Spleen (tissue), 11 donors: Measurements from ENCODE around the gene PDHA2. TPM values are rescaled to one million over a fixed set of nuclear protein-coding genes. Genes with fewer than 3 reads are reported as not detected.

ENCODE experiments used
- DNase-seq: peaks from one replicate; pipeline ENCODE4 v3.0.0-alpha.2; 2020
- H3K27ac ChIP-seq, 8 donors: fragments of 200-600 bp; sonication (generic) in 7 of 8; 1 replicate in 4 of 8; 2 replicates in 4 of 8; pipeline versions ENCODE4 v1.5.0 to v1.8.0; 2016 to 2021; ENCODE audit warnings: inconsistent platforms in 4 of 8, mild to moderate bottlenecking in 4 of 8, moderate library complexity in 1 of 8
- H3K27me3 ChIP-seq, 7 donors: fragments of 200-600 bp; sonication (generic) in 6 of 7; replicated peaks in 1 of 7; 1 replicate in 4 of 7; 2 replicates in 3 of 7; pipeline versions ENCODE4 v1.5.0 to v1.8.0; 2016 to 2021; ENCODE audit warnings: inconsistent platforms in 3 of 7, mild to moderate bottlenecking in 1 of 7
- H3K36me3 ChIP-seq, 6 donors: fragments of 200-600 bp; sonication (generic) in 5 of 6; 1 replicate in 4 of 6; 2 replicates in 2 of 6; pipeline versions ENCODE4 v1.5.0 to v1.8.0; 2016 to 2021; ENCODE audit warnings: inconsistent platforms in 2 of 6
- H3K4me1 ChIP-seq, 6 donors: fragments of 200-600 bp; sonication (generic) in 5 of 6; 1 replicate in 3 of 6; 2 replicates in 3 of 6; pipeline versions ENCODE4 v1.5.0 to v1.8.0; 2016 to 2021; ENCODE audit warnings: inconsistent platforms in 3 of 6
- H3K4me3 ChIP-seq, 8 donors: fragments of 200-600 bp; sonication (generic) in 7 of 8; 1 replicate in 4 of 8; 2 replicates in 4 of 8; pipeline versions ENCODE4 v1.5.0 to v1.8.0; 2016 to 2021; ENCODE audit warnings: inconsistent platforms in 4 of 8, mild to moderate bottlenecking in 4 of 8, moderate library complexity in 2 of 8
- H3K9me3 ChIP-seq, 8 donors: fragments of 200-600 bp; sonication (generic) in 7 of 8; 1 replicate in 4 of 8; 2 replicates in 4 of 8; pipeline versions ENCODE4 v1.5.0 to v1.8.0; 2016 to 2021; ENCODE audit warnings: inconsistent platforms in 4 of 8
- POLR2A ChIP-seq, 3 donors: fragments of 450-650 bp; IDR thresholded peaks; one replicate each; pipeline ENCODE4 v1.5.1; 2017; ENCODE audit warnings: antibody characterized with exemption in 3 of 3, mild to moderate bottlenecking in 1 of 3
- POLR2AphosphoS5 ChIP-seq, 3 donors: sonication (generic); formaldehyde crosslinking; IDR thresholded peaks; one replicate each; pipeline ENCODE4 v1.5.1; 2017; ENCODE audit warnings: antibody characterized with exemption in 3 of 3
- WGBS, 5 donors: extraction: QIAGEN DNeasy Blood & Tissue Kit in 3 of 5; methylation state at CpG; one replicate each; pipeline versions ENCODE4 v1.1.5 to v1.1.7; 2013 to 2018; 5-methylcytosine and 5-hydroxymethylcytosine counted together
- intact Hi-C: fragments of 100-400 bp; cut with DNase I; formaldehyde crosslinking; loops from one replicate; pipeline ENCODE4 v1.15.0; 2023; ENCODE audit warnings: low total_unique reads
- polyA plus RNA-seq, 3 donors: library from polyadenylated mRNA; stranded (reverse); fragments of 200-250 nt; gene quantifications; one replicate each; pipeline ENCODE4 v1.2.1, GENCODE V29; 2013
- total RNA-seq, 7 donors: library from RNA; depleted of rRNA in 3 of 7; stranded (reverse); fragments of >200 nt in 3 of 7; fragmentation: NEBNext Ultra II Directional in 4 of 7; extraction: Animal tissue kit (Norgen Biotek cat#: 25700) in 4 of 7; gene quantifications; one replicate each; pipeline versions ENCODE4 v1.1.0 to v1.2.1, GENCODE V29; 2016 to 2021
- TF ChIP-seq, protein P1 (sequence below), 11 experiments: fragments of 200-600 bp in 7 of 11; fragments of 450-650 bp in 4 of 11; sonication (generic) in 4 of 11; IDR thresholded peaks in 8 of 11; conservative IDR thresholded peaks in 3 of 11; 1 replicate in 7 of 11; 2 replicates in 4 of 11; pipeline versions ENCODE4 v1.4.0 to v1.8.0; 2016 to 2021; ENCODE audit warnings: antibody characterized with exemption in 11 of 11, inconsistent platforms in 4 of 11, mild to moderate bottlenecking in 1 of 11
- donor health status: healthy with polysubstance abuse.
- donor health status: DM: no; HTN: no; CAD: no; lungs with moderate emphysema.
- donor health status: DM: no; HTN: no; CAD: no.
- donor health status: Bipolar disorder and iron deficiency.
- donor health status: healthy.
- donor health status: DM: no; HTN: no; CAD: no.
- donor health status: DM: yes; HTN: yes; CAD: no.

PDHA2 gene
- total and polyA plus RNA-seq, 10 donors: not detected

DNA sequence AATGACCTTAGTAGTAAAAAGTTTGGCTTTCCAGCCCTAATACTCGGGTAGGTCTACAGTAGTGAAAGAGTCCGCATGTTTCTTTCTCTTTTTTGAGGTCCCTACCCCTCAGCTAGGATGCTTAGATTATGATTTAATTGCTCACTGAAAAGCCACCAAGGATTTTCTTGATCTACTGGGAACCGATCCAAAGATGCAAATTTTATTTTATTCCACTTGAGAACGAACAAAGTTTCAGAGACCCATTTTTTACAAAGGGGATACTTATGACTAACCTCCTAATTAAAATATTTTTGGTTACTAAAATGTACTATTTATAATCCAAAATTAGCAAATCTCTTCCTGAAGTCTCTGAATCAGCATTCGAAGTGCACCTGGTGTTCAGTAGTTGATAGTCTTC lies 14.3 kb upstream of the PDHA2 start:
- Histone ChIP-seq H3K9me3 (no peaks in the 10 kb centered on the region), H3K4me1 (no peaks in the 10 kb centered on the region), H3K4me3 (no peak overlapping the region), H3K36me3 (no peaks in the 10 kb centered on the region), H3K27me3 (no peaks in the 10 kb centered on the region), H3K27ac (no peak overlapping the region)
- TF ChIP-seq, protein P1, sequence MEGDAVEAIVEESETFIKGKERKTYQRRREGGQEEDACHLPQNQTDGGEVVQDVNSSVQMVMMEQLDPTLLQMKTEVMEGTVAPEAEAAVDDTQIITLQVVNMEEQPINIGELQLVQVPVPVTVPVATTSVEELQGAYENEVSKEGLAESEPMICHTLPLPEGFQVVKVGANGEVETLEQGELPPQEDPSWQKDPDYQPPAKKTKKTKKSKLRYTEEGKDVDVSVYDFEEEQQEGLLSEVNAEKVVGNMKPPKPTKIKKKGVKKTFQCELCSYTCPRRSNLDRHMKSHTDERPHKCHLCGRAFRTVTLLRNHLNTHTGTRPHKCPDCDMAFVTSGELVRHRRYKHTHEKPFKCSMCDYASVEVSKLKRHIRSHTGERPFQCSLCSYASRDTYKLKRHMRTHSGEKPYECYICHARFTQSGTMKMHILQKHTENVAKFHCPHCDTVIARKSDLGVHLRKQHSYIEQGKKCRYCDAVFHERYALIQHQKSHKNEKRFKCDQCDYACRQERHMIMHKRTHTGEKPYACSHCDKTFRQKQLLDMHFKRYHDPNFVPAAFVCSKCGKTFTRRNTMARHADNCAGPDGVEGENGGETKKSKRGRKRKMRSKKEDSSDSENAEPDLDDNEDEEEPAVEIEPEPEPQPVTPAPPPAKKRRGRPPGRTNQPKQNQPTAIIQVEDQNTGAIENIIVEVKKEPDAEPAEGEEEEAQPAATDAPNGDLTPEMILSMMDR (IDR thresholded peaks at IDR 0.05 in 8 of 11, conservative IDR thresholded peaks at IDR 0.05 in 3 of 11): no peak
- TF ChIP-seq POLR2A (IDR thresholded peaks at IDR 0.05) (no peak), POLR2AphosphoS5 (IDR thresholded peaks at IDR 0.05) (no peak)
- DNase-seq: no peak
- 70 to 83% (median 79%) methylated on average over 5 of the region's 5 CpGs for WGBS, 5 donors
- intact Hi-C loops: no loop called here

DNA sequence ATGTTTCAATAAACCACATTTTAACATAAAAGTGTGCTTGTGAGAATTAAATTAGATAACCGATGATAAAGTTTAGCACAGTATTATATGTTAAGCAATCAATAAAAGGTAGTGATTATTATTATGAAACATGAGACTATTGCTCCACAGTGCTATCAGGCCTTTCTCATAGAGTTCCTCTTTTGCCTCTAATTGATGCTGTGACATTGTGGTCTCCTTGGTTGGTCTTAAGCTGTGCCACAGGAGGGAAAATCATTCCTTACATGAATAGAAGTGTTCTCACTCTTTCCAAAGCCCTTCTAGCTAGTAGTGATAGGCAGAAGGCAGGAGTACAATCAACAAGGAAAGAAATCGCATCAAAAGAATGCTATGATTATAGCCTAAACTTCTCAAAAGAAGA lies 9.2 kb upstream of the PDHA2 start:
- no peaks in the 10 kb centered on the region for H3K4me1 ChIP-seq
- no peak for DNase-seq
- intact Hi-C loops: no loop called here
- no peaks in the 10 kb centered on the region for H3K36me3 ChIP-seq
- WGBS, 5 donors: 79 to 95% (median 90%) methylated on average over 2 of the region's 2 CpGs
- TF ChIP-seq POLR2AphosphoS5 (IDR thresholded peaks at IDR 0.05): no peak
- TF ChIP-seq, protein P1 (IDR thresholded peaks at IDR 0.05 in 8 of 11, conservative IDR thresholded peaks at IDR 0.05 in 3 of 11): no peak
- no peak for TF ChIP-seq POLR2A (IDR thresholded peaks at IDR 0.05)
- no peak overlapping the region for H3K27ac ChIP-seq
- H3K4me3 ChIP-seq: no peak overlapping the region
- H3K9me3 ChIP-seq: no peaks in the 10 kb centered on the region
- no peaks in the 10 kb centered on the region for H3K27me3 ChIP-seq

DNA sequence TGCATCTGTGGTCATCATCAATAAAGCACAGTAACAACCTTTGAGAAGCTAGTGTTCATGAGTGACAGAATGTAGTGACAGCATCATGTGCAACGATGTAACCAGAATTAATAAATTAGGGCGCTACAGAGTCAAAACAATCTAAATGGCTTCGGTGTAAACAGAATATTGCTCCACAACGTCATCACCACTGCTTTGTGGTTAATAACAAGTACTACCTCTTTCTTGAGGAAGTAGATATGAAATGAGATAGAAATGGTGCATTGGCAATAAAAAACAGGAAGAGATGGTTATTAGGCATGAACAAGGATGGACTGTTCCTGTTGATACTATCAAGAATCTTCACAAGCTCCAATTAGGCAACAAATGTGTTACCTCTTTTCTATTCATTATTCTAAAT lies 8.7 kb upstream of the PDHA2 start:
- Histone ChIP-seq H3K27me3 (no peaks in the 10 kb centered on the region), H3K36me3 (no peaks in the 10 kb centered on the region), H3K27ac (no peak overlapping the region), H3K4me1 (no peaks in the 10 kb centered on the region), H3K4me3 (no peak overlapping the region), H3K9me3 (no peaks in the 10 kb centered on the region)
- TF ChIP-seq POLR2A (IDR thresholded peaks at IDR 0.05): no peak
- TF ChIP-seq POLR2AphosphoS5 (IDR thresholded peaks at IDR 0.05): no peak
- TF ChIP-seq, protein P1 (IDR thresholded peaks at IDR 0.05 in 8 of 11, conservative IDR thresholded peaks at IDR 0.05 in 3 of 11): no peak
- intact Hi-C loops: no loop called here
- WGBS, 5 donors: 26 to 49% (median 38%) methylated on average over 4 of the region's 4 CpGs
- no peak for DNase-seq

DNA sequence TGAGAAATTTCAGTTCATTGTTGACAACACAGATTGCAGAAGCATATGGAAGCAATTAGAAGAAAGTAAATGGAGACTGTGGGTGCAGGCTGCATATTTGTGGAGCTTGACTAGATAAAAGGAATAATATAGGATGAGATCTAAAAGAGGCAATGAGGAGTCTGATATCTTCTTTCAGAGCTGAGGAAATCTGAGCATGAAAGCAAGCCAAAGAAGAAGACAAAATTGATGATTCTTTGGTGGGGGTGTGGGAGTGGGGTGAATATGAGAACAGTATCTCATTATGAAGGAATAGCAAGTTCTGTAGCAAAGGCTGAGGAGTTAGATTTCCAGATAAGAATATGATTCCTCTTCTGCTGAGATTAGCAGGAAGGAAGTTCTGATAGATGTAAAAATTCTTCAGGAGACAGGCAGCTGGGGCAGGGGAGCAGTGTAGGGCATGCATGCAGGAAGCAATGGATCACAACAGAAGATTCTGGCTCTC lies 6.1 kb upstream of the PDHA2 start:
- Histone ChIP-seq H3K4me3 (no peak overlapping the region), H3K27me3 (no peaks in the 10 kb centered on the region), H3K4me1 (no peaks in the 10 kb centered on the region), H3K9me3 (no peaks in the 10 kb centered on the region), H3K36me3 (no peaks in the 10 kb centered on the region), H3K27ac (no peak overlapping the region)
- intact Hi-C loops: no loop called here
- DNase-seq: no peak
- no peak for TF ChIP-seq POLR2A (IDR thresholded peaks at IDR 0.05)
- no peak for TF ChIP-seq POLR2AphosphoS5 (IDR thresholded peaks at IDR 0.05)
- TF ChIP-seq, protein P1 (IDR thresholded peaks at IDR 0.05 in 8 of 11, conservative IDR thresholded peaks at IDR 0.05 in 3 of 11): no peak
